GM20000 (cell line): Measurements from ENCODE around the gene GPR31.

Experiments
- DNase-seq: peaks from one replicate; pipeline ENCODE4 v3.0.0; 2012; ENCODE audit warnings: low spot score
- TF ChIP-seq, protein P1 (sequence below): IDR thresholded peaks from 2 replicates; pipeline ENCODE4 v1.5.1; 2012; ENCODE audit warnings: mild to moderate bottlenecking, control low read depth; ENCODE audit errors: extremely low read depth, missing control alignments

GPR31 gene

DNA sequence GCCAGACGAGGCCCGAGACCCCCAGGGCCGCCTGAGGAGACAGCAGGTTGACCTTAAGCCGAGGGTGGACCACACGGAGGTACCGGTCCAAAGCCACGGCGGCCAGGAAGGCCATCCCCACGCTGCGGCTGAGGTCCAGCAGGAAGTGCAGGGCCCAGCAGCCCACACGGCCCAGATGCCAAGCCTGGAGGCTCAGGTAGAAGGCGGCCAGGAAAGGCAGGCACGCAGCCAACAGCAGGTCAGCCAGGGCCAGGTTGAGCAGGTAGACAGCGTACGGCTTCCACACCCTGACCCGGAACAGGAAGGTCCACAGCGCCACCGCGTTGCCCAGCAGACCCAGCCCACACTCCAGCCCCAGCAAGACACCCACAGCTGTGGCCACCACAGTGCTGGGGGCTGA lies 366 bp downstream of the GPR31 start:
- TF ChIP-seq, protein P1, sequence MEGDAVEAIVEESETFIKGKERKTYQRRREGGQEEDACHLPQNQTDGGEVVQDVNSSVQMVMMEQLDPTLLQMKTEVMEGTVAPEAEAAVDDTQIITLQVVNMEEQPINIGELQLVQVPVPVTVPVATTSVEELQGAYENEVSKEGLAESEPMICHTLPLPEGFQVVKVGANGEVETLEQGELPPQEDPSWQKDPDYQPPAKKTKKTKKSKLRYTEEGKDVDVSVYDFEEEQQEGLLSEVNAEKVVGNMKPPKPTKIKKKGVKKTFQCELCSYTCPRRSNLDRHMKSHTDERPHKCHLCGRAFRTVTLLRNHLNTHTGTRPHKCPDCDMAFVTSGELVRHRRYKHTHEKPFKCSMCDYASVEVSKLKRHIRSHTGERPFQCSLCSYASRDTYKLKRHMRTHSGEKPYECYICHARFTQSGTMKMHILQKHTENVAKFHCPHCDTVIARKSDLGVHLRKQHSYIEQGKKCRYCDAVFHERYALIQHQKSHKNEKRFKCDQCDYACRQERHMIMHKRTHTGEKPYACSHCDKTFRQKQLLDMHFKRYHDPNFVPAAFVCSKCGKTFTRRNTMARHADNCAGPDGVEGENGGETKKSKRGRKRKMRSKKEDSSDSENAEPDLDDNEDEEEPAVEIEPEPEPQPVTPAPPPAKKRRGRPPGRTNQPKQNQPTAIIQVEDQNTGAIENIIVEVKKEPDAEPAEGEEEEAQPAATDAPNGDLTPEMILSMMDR = no peak
- no peak for DNase-seq

DNA sequence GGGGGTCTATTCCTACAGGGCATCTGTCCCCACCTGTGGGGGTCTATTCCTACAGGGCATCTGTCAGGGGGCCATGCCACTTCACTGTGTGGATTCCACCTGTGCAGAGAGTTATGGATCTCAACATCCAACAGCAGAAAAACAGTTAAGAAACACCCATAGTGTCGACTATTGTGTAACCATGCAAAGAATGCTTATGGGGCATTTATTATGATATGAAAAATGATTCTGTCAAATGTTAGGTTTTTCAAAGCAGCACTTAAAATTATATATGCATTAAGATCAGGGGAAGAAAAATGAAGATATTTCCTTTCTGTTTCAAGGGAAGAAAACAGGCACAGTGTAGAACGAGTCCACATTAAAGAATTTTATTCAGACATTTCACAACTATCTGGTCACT lies 2.9 kb downstream of the GPR31 start:
- DNase-seq = no peak
- TF ChIP-seq, protein P1 = no peak

DNA sequence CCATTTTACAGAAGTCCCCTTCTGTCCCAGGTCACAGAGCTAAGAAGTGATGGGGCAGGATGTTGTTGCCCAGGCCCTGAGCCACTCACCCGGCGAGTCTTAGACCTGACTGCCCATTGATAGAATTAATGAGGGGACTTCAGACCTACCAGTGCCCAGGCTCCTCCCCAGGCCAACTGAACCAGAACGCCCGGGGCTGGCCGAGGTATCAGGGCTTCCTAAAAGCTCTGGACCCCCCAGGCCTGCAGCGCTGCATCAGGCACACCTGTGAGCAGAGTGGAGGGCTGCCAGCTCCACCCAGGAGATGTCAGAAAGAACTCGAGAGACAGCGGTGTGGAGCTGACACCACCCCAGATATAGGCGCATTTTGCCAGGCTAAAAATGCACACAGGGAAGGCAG lies 3.5 kb downstream of the GPR31 start:
- no peak for DNase-seq
- TF ChIP-seq, protein P1 = no peak

DNA sequence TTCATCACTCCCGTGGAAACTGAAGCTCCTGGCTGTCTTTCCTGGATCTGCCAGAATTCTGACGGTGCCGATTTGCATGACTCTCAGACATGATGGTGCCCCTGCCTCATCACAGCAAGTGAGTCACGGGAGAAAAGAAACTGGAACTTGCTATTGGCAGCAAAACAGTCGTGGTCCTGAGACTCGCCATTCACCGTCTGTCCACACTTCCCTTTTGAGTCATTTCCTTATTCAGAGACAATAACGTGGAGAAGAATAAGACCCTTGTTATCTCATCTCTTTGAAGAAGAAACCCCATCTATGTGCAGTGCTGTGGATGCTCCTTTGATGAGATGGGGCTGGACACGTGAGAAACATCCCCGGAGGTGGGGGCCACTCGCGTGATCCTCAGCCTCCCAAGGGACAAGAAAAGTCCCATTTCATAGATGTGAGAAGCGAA lies 4.2 kb downstream of the GPR31 start:
- TF ChIP-seq, protein P1 = no peak

DNA sequence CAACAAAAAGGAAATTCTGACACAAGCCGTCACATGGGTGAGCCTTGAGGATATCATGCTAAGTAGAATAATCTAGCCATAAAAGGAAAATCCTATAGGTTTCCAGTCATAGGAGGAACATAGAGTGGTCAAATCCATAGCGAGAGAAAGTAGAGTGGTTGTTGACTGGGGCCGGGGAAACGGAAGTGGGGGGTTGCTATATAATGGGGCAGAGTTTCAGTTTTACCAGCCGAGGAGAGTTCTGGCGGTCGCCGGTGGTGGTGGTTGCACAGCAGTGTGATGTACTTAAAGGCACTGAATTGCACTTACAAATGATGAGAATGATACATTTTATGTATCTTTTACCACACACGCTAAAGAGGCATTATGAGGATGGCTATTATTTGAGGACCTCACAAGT lies 4.9 kb downstream of the GPR31 start:
- DNase-seq = peak; percentile 63
- TF ChIP-seq, protein P1 = no peak

More for the DNA sequence above, 4.2 kb downstream of the GPR31 start:
- peak; percentile 85 for DNase-seq

DNA sequence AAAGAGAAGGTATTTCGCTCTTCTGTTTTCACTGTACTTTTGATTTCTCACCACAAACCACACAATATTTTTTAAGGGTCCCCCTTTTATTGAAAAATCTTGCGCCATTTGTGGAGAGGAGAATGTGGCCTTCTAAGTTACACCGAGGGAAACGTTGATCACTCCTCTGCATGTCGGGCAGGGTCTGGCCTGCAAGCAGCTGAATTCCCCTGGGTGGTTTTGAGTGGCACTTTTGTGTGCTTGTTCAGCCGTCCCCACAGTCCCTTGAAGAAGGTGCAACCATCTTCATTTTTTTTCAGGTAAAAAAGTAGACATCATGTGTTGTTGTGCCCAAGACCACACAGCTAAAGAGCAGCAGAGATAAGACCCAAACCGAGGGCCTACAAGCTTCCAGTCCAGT lies 6.1 kb downstream of the GPR31 start:
- DNase-seq = no peak
- TF ChIP-seq, protein P1 = no peak

DNA sequence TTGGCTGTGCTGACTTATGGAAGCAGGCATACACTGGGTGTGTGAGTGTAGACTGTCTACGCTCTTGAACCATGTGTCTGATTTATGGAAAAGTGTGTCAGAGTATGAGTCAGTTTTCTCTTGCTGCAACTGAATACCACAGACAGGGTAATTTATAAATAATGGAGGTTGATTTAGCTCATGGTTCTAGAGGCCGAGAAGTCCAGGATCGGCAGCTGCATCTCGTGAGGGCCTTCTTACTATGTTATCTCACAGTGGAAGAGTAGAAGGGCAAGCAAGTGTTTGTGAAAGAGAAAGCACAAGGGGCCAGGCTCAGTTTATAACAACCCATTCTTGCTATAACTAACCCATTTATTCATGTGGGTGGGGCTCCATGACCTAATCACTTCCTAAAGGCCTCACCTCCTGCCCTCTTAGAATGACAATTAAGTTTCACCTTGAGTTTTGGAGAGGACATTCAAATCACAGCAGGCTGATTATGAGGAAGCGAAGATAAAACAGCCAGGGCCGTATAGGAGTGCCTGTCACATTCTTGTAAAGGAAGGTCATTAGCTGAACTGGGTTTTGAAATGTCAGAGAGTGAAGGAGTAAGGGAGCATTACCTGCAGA lies 6.7 kb downstream of the GPR31 start:
- peak; percentile 80 for DNase-seq

More for the DNA sequence above, 6.7 kb downstream of the GPR31 start:
- TF ChIP-seq, protein P1 = no peak
